ENCODE data around the gene MPV17L2.

Gene MPV17L2

GRCh38 chr19:18160971-18161635, 31.9 kb upstream of the MPV17L2 start:
- DNase-seq (ENCODE audit: low spot score) = peak; percentile 97

- DNase-seq (ENCODE audit: low spot score) = no peak
Observed at GRCh38 chr19:18161636-18162002, 31.4 kb upstream of the MPV17L2 start.

- DNase-seq (ENCODE audit: low spot score) = no peak
Observed at GRCh38 chr19:18164072-18164471, 28.9 kb upstream of the MPV17L2 start.

- no peak for DNase-seq (ENCODE audit: low spot score)
Observed at GRCh38 chr19:18165794-18166544, 27.0 kb upstream of the MPV17L2 start.

- DNase-seq (ENCODE audit: low spot score) = no peak
Observed at GRCh38 chr19:18167011-18167410, 26.0 kb upstream of the MPV17L2 start.

GRCh38 chr19:18167975-18168645, 24.9 kb upstream of the MPV17L2 start:
- peak; percentile 92 for DNase-seq (ENCODE audit: low spot score)

GRCh38 chr19:18168673-18169381, 24.2 kb upstream of the MPV17L2 start:
- no peak for DNase-seq (ENCODE audit: low spot score)

- no peak for DNase-seq (ENCODE audit: low spot score)
Observed at GRCh38 chr19:18170714-18171255, 22.2 kb upstream of the MPV17L2 start.

GRCh38 chr19:18171605-18172327, 21.3 kb upstream of the MPV17L2 start:
- no peak for DNase-seq (ENCODE audit: low spot score)

- no peak for DNase-seq (ENCODE audit: low spot score)
Observed at GRCh38 chr19:18172331-18173053, 20.5 kb upstream of the MPV17L2 start.

GRCh38 chr19:18173054-18173571, 19.9 kb upstream of the MPV17L2 start:
- no peak for DNase-seq (ENCODE audit: low spot score)

GRCh38 chr19:18173572-18174288, 19.3 kb upstream of the MPV17L2 start, which contains the start of gene IFI30:
Gene IFI30, plus strand, starts transcription at chr19:18173813. Its CDS starts 29 bp downstream, at chr19:18173842.
- DNase-seq (ENCODE audit: low spot score) = peak; percentile 89

- DNase-seq (ENCODE audit: low spot score) = no peak
Observed at GRCh38 chr19:18174983-18175382, 18.0 kb upstream of the MPV17L2 start.

GRCh38 chr19:18176367-18177310, 16.4 kb upstream of the MPV17L2 start:
- no peak for DNase-seq (ENCODE audit: low spot score)

- DNase-seq (ENCODE audit: low spot score) = no peak
Observed at GRCh38 chr19:18179957-18180356, 13.1 kb upstream of the MPV17L2 start.

GRCh38 chr19:18183529-18183928, 9.5 kb upstream of the MPV17L2 start:
- no peak for DNase-seq (ENCODE audit: low spot score)

GRCh38 chr19:18185538-18185937, 7.5 kb upstream of the MPV17L2 start:
- no peak for DNase-seq (ENCODE audit: low spot score)

GRCh38 chr19:18190278-18190677, 2.7 kb upstream of the MPV17L2 start:
- no peak for DNase-seq (ENCODE audit: low spot score)

GRCh38 chr19:18191640-18192062, 1.4 kb upstream of the MPV17L2 start:
- no peak for DNase-seq (ENCODE audit: low spot score)

Measured in D341Med (cell line).